T1000 (cell line): ENCODE results near the gene ATP8B4.
"Not testable (repeated sequence)": the region's sequence is repeated elsewhere in the genome, so short reads cannot be mapped to it uniquely, and the experiment has no call there.

Experiments
- DNase-seq: peaks from one replicate; lab custom pipeline; 2025; ENCODE audit warnings: mixed read lengths; lab: John Stamatoyannopoulos, UW

The ATP8B4 gene

GRCh38 chr15:50107591-50108408 lies 11.2 kb downstream of the ATP8B4 start:
- no peak for DNase-seq

GRCh38 chr15:50107157-50107556 lies 11.9 kb downstream of the ATP8B4 start:
- DNase-seq: no peak

DNA sequence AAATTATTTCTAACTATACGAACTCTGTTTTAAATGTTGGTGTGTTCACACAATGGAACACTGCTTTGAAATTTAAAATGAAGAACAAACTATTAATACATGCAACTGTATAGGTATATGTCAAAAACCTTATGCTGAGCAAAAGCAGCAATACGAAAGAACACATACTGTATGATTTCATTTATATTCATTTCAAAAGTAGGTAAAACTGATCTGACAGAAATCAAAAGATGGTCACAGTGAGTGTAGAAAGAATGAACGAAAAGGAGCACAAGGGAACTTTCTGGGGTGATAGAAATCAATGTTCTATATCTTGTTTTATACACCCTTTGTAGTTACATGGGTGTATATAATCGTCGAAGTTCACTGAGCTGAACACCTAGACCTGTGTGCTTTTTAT lies 12.6 kb downstream of the ATP8B4 start:
- no peak for DNase-seq

DNA sequence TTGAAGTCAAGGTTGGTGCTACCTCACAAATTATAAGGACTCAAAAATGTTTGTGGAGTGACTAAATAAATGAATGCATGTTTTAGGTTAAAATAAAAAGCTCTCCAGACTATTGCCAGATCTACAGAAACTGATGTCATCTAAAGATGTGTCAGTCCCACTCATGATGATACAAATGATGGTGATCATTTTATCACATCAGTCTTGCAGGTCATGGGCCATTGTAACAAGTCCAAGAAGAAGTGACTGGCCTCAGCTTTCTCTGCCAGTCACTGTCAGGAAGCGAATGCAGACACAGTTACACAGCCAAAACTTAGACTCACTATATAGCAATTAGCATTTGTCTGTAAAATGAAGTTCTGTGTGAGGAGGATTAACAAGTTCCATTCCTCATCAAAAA lies 18.5 kb downstream of the ATP8B4 start:
- no peak for DNase-seq

- DNase-seq: no peak
These were observed 20.5 kb downstream of the ATP8B4 start for GRCh38 chr15:50098545-50098944.

GRCh38 chr15:50095938-50096821 lies 22.9 kb downstream of the ATP8B4 start:
- no peak for DNase-seq

- not testable (repeated sequence) for DNase-seq
These were observed 29.6 kb downstream of the ATP8B4 start for GRCh38 chr15:50089386-50089785.

DNA sequence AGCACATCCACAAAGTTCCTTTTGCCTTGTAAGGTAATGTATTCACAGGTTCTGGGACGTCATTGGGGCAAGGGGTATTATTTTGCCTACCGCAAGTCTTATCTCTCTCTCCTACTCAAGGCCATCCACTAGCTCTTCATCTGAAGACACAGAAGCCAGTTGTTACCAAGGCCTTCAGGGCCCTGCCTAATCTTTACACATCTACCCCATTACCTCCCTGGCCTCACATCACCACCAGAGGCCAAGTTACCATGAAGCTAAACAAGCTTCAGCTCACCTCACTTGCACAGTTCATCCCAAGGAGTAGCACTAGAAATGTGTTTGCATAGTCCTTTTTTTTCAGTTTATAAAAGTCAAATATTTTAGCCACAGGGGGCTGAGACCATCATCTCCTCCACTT lies 34.1 kb downstream of the ATP8B4 start:
- DNase-seq: no peak

DNA sequence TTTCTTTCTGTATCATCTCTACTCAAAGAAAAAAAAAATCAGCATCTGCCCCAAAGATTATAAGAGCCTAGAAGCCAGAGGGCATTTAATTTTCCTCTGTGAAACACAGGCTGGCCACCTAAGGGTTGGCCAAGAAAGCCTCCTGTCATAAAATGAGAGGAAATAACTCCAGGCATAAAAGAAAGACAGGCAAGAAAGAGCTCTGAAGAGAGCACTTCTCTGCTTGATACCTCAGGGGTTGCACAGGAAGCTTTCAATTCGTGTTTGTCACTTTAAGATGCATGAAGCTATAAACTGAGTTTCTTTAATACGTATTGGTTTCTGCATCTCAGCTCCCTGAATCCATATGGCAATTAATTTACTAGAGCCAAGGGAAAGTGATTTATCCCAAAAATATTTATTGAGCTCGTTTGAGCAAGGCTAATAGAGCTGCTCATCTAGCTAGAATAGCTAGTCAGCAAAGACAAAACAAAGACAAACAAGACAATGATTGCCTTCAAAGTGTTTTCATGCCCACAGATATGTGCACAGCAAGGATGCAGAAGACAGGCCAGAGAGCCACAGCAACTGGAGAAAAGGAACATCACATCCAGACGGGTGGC lies 35.5 kb downstream of the ATP8B4 start:
- no peak for DNase-seq

DNA sequence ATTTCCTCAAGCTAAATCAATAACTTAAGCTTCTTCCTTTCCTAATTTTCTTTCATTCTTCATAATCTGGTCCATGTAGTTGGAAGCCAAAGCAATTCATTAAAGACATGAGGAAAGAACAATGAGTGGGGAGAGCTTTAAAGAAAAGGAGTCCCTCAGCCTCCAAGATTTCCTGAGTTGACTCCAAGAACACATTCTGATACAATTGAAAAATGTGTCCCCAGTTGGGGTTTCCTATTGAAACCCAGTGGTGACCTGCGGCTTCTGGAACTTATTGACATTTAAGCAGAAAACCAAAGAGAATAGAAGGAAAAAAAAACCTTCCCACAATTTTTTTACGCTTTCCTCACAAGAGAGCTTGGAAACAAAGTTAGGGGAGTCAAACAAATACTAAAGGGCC lies 37.0 kb downstream of the ATP8B4 start:
- DNase-seq: no peak

GRCh38 chr15:50077651-50078050 lies 41.4 kb downstream of the ATP8B4 start:
- no peak for DNase-seq

DNA sequence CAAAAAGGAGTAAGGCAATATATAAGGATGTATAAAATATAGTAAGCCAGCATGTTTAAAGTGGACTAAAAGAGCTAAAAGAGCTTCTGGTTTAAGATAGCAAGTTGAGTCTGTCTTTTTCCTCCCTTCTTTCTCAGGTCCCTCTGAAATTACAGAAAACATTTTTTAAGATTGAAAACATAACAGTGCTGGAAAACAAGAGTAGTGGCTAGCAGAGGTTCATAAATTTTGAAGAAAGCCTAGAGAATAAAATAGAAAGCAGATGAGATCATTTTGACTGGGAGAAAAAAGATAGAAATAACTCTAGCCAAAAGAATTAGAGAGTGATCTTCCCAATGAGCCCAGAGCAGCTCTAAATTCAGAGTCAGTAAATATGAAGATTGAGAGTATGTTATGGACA lies 41.9 kb downstream of the ATP8B4 start:
- DNase-seq: no peak

DNA sequence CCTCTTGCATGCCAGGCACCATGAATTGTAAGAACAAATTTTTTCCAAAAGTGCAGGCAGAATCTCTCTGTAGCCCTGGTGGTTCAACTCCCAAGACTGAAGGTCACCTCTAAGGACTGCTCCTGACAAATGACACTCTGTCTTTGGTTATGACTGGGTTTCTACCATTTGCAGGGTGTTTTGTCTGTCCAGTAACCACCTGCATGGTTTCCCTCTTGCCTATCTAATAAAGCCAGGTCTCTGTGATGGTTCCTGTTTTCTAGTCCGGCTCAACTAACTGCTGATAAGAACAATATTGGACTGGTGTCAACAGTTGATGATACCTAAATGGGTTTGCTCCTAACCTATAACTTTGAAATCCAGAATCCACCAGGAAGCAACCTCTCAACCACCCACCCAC lies 43.7 kb downstream of the ATP8B4 start:
- no peak for DNase-seq

- DNase-seq: no peak
These were observed 47.3 kb downstream of the ATP8B4 start for GRCh38 chr15:50071551-50072258.

DNA sequence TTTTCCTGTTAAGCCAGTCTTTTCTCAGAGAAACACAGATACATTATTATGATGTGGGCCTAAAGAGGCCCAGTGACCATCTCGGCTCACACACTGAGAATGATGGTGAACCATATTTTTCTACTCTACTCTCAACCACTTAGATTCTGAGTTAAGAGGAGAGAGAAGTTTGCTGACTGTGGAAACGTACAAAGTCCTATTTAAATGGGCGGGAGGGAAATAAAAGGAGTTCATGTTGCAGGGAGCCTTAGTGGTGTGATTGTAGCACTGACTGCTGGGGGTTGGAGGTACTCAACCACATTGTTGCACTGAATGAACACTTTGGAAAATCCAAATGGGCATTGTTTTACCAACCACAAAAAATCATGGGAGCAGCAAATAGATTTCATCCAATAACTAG lies 51.0 kb downstream of the ATP8B4 start:
- DNase-seq: no peak

DNA sequence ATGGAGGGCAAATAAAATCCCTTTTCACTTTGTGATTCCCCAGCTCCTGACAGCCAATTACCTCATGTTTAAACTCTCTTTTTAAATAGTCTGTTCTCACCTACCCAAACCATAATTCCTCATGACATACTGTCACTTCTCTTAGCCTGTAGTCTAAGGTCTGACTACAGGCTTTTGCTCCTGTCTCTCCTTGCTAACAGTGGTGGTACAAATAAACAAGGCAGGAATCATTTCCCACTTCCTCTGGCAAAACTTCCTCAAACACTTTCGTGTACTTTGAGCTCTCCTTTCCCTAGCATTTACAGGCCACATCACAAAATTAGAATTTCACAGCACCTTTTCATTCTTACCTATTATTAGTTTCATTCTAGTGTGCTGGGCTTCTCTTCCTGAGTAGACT lies 51.8 kb downstream of the ATP8B4 start:
- no peak for DNase-seq

DNA sequence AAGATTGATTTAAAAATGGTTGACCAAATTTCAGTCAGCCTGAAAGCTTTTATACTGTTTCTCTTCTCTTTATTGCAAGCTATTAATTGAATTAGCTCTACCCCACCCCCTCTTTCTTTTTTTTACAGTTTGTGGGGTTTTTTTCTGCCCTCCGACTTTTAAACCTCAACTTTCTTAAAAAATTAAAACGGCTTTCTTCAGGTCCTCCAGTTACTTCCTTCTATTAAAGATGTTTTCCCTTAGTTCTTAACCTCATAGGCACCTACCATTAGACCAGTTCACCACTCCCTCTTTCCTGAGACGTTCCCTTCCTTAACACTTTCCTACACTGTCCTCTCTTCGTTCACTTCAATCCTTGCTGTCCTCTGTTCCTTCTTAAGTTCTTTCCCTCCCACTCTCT lies 52.4 kb downstream of the ATP8B4 start:
- DNase-seq: no peak

DNA sequence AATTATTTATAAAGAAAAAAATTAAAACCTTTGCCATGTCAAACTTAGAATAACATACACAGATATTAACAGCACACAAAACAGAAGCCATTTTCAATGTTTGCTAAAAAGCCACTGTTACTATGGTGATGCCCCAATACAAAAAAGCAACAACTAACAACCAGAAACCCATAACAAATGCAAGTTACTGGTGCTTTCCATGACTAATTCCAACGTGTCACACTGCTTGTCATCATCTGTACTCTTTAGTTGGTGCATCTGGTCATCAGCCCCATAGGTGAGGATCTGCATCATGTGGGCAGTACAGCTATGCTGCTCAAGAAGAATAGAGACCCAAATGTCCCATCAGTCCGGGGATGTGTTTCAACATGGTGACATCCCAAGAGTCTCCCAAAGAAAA lies 52.8 kb downstream of the ATP8B4 start:
- no peak for DNase-seq

GRCh38 chr15:50065279-50065678 lies 53.8 kb downstream of the ATP8B4 start:
- DNase-seq: no peak

GRCh38 chr15:50064673-50065072 lies 54.4 kb downstream of the ATP8B4 start:
- no peak for DNase-seq

DNA sequence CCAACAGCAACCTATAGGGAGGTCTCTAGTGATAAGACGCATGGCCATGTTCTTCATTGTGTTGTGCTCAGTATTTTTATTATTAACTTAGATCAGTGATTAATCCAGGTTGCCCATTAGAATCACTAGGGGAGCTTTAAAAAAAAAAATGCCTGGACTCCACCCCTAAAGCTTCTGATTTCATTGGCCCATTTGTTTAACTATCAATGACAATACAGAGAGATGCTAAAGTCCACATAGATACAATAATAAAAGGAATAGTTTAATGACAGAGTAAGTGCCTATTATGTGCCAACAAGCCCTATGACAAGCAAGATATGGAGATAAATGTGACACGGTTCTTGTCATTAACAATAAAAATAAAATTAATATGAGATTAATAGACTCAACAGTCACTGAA lies 55.8 kb downstream of the ATP8B4 start:
- DNase-seq: no peak

GRCh38 chr15:50061503-50061902 lies 57.5 kb downstream of the ATP8B4 start:
- DNase-seq: no peak
